ENCODE data around the gene TENM4. TPM values are rescaled to one million over a fixed set of nuclear protein-coding genes. Genes with fewer than 3 reads are reported as not detected.
A peak's percentile ranks its signal among the peaks of the same experiment; 100 is the strongest.

TENM4 gene
- total RNA-seq, 1 donor from 2014 or later: 16.9 TPM

- DNase-seq (ENCODE audit: low spot score): no peak
Measured at GRCh38 chr11:79421820-79422219, 19.0 kb downstream of the TENM4 start.

- DNase-seq (ENCODE audit: low spot score): no peak
Measured at GRCh38 chr11:79419120-79419519, 21.7 kb downstream of the TENM4 start.

GRCh38 chr11:79418241-79418640 lies 22.6 kb downstream of the TENM4 start:
- no peak for DNase-seq (ENCODE audit: low spot score)

GRCh38 chr11:79417069-79417920 lies 23.5 kb downstream of the TENM4 start:
- no peak for DNase-seq (ENCODE audit: low spot score)

GRCh38 chr11:79415912-79416311 lies 24.9 kb downstream of the TENM4 start:
- no peak for DNase-seq (ENCODE audit: low spot score)

GRCh38 chr11:79415411-79415810 lies 25.4 kb downstream of the TENM4 start:
- no peak for DNase-seq (ENCODE audit: low spot score)

GRCh38 chr11:79414644-79415317 lies 26.0 kb downstream of the TENM4 start:
- peak; percentile 79 for DNase-seq (ENCODE audit: low spot score)

GRCh38 chr11:79414041-79414440 lies 26.8 kb downstream of the TENM4 start:
- DNase-seq (ENCODE audit: low spot score): peak; percentile 28

GRCh38 chr11:79413268-79413667 lies 27.6 kb downstream of the TENM4 start:
- DNase-seq (ENCODE audit: low spot score): peak; percentile 96

- DNase-seq (ENCODE audit: low spot score): no peak
Measured at GRCh38 chr11:79412761-79413160, 28.1 kb downstream of the TENM4 start.

- DNase-seq (ENCODE audit: low spot score): no peak
Measured at GRCh38 chr11:79409330-79409729, 31.5 kb downstream of the TENM4 start.

GRCh38 chr11:79406376-79406775 lies 34.5 kb downstream of the TENM4 start:
- no peak for DNase-seq (ENCODE audit: low spot score)

GRCh38 chr11:79404806-79405205 lies 36.0 kb downstream of the TENM4 start:
- no peak for DNase-seq (ENCODE audit: low spot score)

- peak; percentile 8 for DNase-seq (ENCODE audit: low spot score)
Measured at GRCh38 chr11:79404325-79404724, 36.5 kb downstream of the TENM4 start.

GRCh38 chr11:79403839-79404238 lies 37.0 kb downstream of the TENM4 start:
- DNase-seq (ENCODE audit: low spot score): no peak

- no peak for DNase-seq (ENCODE audit: low spot score)
Measured at GRCh38 chr11:79402912-79403311, 37.9 kb downstream of the TENM4 start.

- no peak for DNase-seq (ENCODE audit: low spot score)
Measured at GRCh38 chr11:79400717-79401330, 40.0 kb downstream of the TENM4 start.

- no peak for DNase-seq (ENCODE audit: low spot score)
Measured at GRCh38 chr11:79400206-79400605, 40.6 kb downstream of the TENM4 start.

GRCh38 chr11:79397252-79397651 lies 43.6 kb downstream of the TENM4 start:
- no peak for DNase-seq (ENCODE audit: low spot score)

GRCh38 chr11:79396674-79397073 lies 44.2 kb downstream of the TENM4 start:
- DNase-seq (ENCODE audit: low spot score): no peak

GRCh38 chr11:79396001-79396400 lies 44.8 kb downstream of the TENM4 start:
- DNase-seq (ENCODE audit: low spot score): no peak

GRCh38 chr11:79393362-79394043 lies 47.3 kb downstream of the TENM4 start:
- DNase-seq (ENCODE audit: low spot score): no peak

Data from umbilical cord (tissue), 2 donors.